ENCODE data around the gene MYO1B.

GRCh38 chr2:191255756-191256312 lies 10.6 kb downstream of the MYO1B start:
- no peak for TF ChIP-seq EZH2phosphoT487 (IDR thresholded peaks at IDR 0.05; ENCODE audit: insufficient read depth, low read depth)
- TF ChIP-seq EZH2 (IDR thresholded peaks at IDR 0.05; ENCODE audit: insufficient read depth, poor library complexity, severe bottlenecking), result no peak

Data from GM23248 (cell line).